Peyer's patch (tissue), 4 donors: Measurements from ENCODE around the gene P2RY14. TPM values are rescaled to one million over a fixed set of nuclear protein-coding genes. Genes with fewer than 3 reads are reported as not detected.

Experiments
- DNase-seq, 3 donors: peaks; one replicate each; pipeline ENCODE4 v3.0.0-alpha.2; 2017 to 2019
- H3K27ac ChIP-seq, 4 donors: fragments of 200-600 bp; sonication (generic); one replicate each; pipeline ENCODE4 v1.5.1; 2016 to 2019
- H3K27me3 ChIP-seq, 2 donors: fragments of 200-600 bp; sonication (generic); one replicate each; pipeline ENCODE4 v1.5.1; 2019
- H3K36me3 ChIP-seq, 3 donors: fragments of 200-600 bp; sonication (generic); one replicate each; pipeline ENCODE4 v1.5.1; 2016 to 2019
- H3K4me1 ChIP-seq, 4 donors: fragments of 200-600 bp; sonication (generic); one replicate each; pipeline ENCODE4 v1.5.1; 2016 to 2019
- H3K4me3 ChIP-seq, 4 donors: fragments of 200-600 bp; sonication (generic); 1 replicate in 3 of 4; 2 replicates in 1 of 4; pipeline ENCODE4 v1.5.1; 2016 to 2019; ENCODE audit warnings: mild to moderate bottlenecking in 1 of 4
- H3K9me3 ChIP-seq, 4 donors: fragments of 200-600 bp; sonication (generic); one replicate each; pipeline ENCODE4 v1.5.1; 2016 to 2019; ENCODE audit warnings: mild to moderate bottlenecking in 1 of 4
- CTCF ChIP-seq, 6 experiments: fragments of 450-650 bp in 4 of 6; fragments of 200-600 bp in 2 of 6; sonication (generic) in 1 of 6; IDR thresholded peaks; one replicate each; pipeline ENCODE4 v1.5.1; 2017 to 2019; ENCODE audit warnings: antibody characterized with exemption in 6 of 6, mild to moderate bottlenecking in 3 of 6, moderate library complexity in 1 of 6
- POLR2A ChIP-seq, 2 donors: fragments of 450-650 bp; IDR thresholded peaks; one replicate each; pipeline ENCODE4 v1.5.1; 2017; ENCODE audit warnings: antibody characterized with exemption in 2 of 2, mild to moderate bottlenecking in 2 of 2, moderate library complexity in 2 of 2
- total RNA-seq, 4 donors: library from RNA; depleted of rRNA; stranded (reverse); fragments of >200 nt; gene quantifications; one replicate each; pipeline ENCODE4 v1.1.0, GENCODE V29; 2016

The P2RY14 gene
- total RNA-seq, 4 donors from 2014 or later = 1.2 to 3.6 (median 2.0) TPM

GRCh38 chr3:151301787-151302186, 23.4 kb upstream of the P2RY14 start:
- no peak for DNase-seq
- Histone ChIP-seq H3K4me3 (no peak overlapping the region), H3K36me3 (no peaks in the 10 kb centered on the region), H3K27me3 (no peaks in the 10 kb centered on the region), H3K9me3 (no peaks in the 10 kb centered on the region), H3K27ac (no peak overlapping the region), H3K4me1 (no peaks in the 10 kb centered on the region)
- TF ChIP-seq CTCF (IDR thresholded peaks at IDR 0.05) (no peak), POLR2A (IDR thresholded peaks at IDR 0.05) (no peak)

- H3K4me1 ChIP-seq = no peaks in the 10 kb centered on the region
- no peak overlapping the region for H3K4me3 ChIP-seq
- TF ChIP-seq POLR2A (IDR thresholded peaks at IDR 0.05) = no peak
- TF ChIP-seq CTCF (IDR thresholded peaks at IDR 0.05) = no peak
- DNase-seq = no peak
- no peak overlapping the region for H3K27ac ChIP-seq
- no peaks in the 10 kb centered on the region for H3K27me3 ChIP-seq
- no peaks in the 10 kb centered on the region for H3K36me3 ChIP-seq
- no peaks in the 10 kb centered on the region for H3K9me3 ChIP-seq
These were observed 22.2 kb upstream of the P2RY14 start for GRCh38 chr3:151300539-151300938.

GRCh38 chr3:151299006-151299405, 20.7 kb upstream of the P2RY14 start:
- H3K4me1 ChIP-seq = no peaks in the 10 kb centered on the region
- no peak for DNase-seq
- H3K36me3 ChIP-seq = no peaks in the 10 kb centered on the region
- H3K9me3 ChIP-seq = no peaks in the 10 kb centered on the region
- no peak overlapping the region for H3K27ac ChIP-seq
- no peak overlapping the region for H3K4me3 ChIP-seq
- TF ChIP-seq POLR2A (IDR thresholded peaks at IDR 0.05) (no peak), CTCF (IDR thresholded peaks at IDR 0.05) (no peak)
- no peaks in the 10 kb centered on the region for H3K27me3 ChIP-seq

GRCh38 chr3:151297429-151297828, 19.1 kb upstream of the P2RY14 start:
- H3K27ac ChIP-seq = no peak overlapping the region
- no peaks in the 10 kb centered on the region for H3K4me1 ChIP-seq
- no peak overlapping the region for H3K4me3 ChIP-seq
- no peaks in the 10 kb centered on the region for H3K36me3 ChIP-seq
- no peaks in the 10 kb centered on the region for H3K27me3 ChIP-seq
- no peak for TF ChIP-seq CTCF (IDR thresholded peaks at IDR 0.05)
- DNase-seq = no peak
- no peaks in the 10 kb centered on the region for H3K9me3 ChIP-seq

- Histone ChIP-seq H3K9me3 (no peaks in the 10 kb centered on the region), H3K4me1 (no peaks in the 10 kb centered on the region), H3K27me3 (no peaks in the 10 kb centered on the region), H3K4me3 (no peak overlapping the region), H3K27ac (no peak overlapping the region), H3K36me3 (no peaks in the 10 kb centered on the region)
- no peak for DNase-seq
- TF ChIP-seq CTCF (IDR thresholded peaks at IDR 0.05) (no peak), POLR2A (IDR thresholded peaks at IDR 0.05) (no peak)
These were observed 17.9 kb upstream of the P2RY14 start for GRCh38 chr3:151296226-151296625.

- TF ChIP-seq POLR2A (IDR thresholded peaks at IDR 0.05) = no peak
- no peak for TF ChIP-seq CTCF (IDR thresholded peaks at IDR 0.05)
These were observed 14.8 kb upstream of the P2RY14 start for GRCh38 chr3:151293127-151293526.

More at GRCh38 chr3:151293127-151293526, 14.8 kb upstream of the P2RY14 start:
- no peak for DNase-seq
- no peaks in the 10 kb centered on the region for H3K36me3 ChIP-seq
- H3K9me3 ChIP-seq = no peaks in the 10 kb centered on the region
- no peak overlapping the region for H3K4me3 ChIP-seq
- H3K27ac ChIP-seq = no peak overlapping the region
- no peaks in the 10 kb centered on the region for H3K4me1 ChIP-seq
- H3K27me3 ChIP-seq = no peaks in the 10 kb centered on the region
